A673 (cell line): ENCODE data around the gene PCDHGA2.

Experiments used
- CTCF ChIP-seq: fragments of 300-800, 200-600 bp; sonication (generic); conservative IDR thresholded peaks from 2 replicates; pipeline ENCODE4 v1.5.1; 2017; ENCODE audit warnings: low read depth, mild to moderate bottlenecking, antibody characterized with exemption, low read length, moderate library complexity, mixed read lengths
- EZH2 ChIP-seq: fragments of 200-600 bp; sonication (generic); IDR thresholded peaks from 2 replicates; pipeline ENCODE4 v1.6.1; 2017; ENCODE audit warnings: borderline replicate concordance, low read depth, mild to moderate bottlenecking, mixed read lengths, antibody characterized with exemption, low read length; ENCODE audit not compliant: poor library complexity, severe bottlenecking

GRCh38 chr5:141360685-141361084, 22.1 kb downstream of the PCDHGA2 start:
- TF ChIP-seq CTCF (no peak), EZH2 (no peak)
